Activated CD8-positive, alpha-beta T cell treated with anti-CD3 and anti-CD28 coated beads for 36 hours (primary cell): ENCODE measurements around the gene ERBB2. TPM values are rescaled to one million over a fixed set of nuclear protein-coding genes. Genes with fewer than 3 reads are reported as not detected.

ENCODE experiments used
- ATAC-seq: fragments of 200-7000 bp; cut with Tn5 transposase; one replicate; pipeline ENCODE4 v1.10.0; 2021; ENCODE audit warnings: mild to moderate bottlenecking, moderate library complexity
- CTCF ChIA-PET: fragments of 350-600 bp; sonication (Branson Sonifier 250); formaldehyde crosslinking; loops from one replicate; lab custom pipeline; 2021; ENCODE audit warnings: antibody characterized with exemption; lab: Charles Lee
- POLR2A ChIA-PET: fragments of 350-600 bp; sonication (Branson Sonifier 250); formaldehyde crosslinking; loops from one replicate; lab custom pipeline; 2021; ENCODE audit warnings: antibody characterized with exemption; lab: Charles Lee
- DNase-seq: peaks from one replicate; pipeline ENCODE4 v3.0.0-alpha.2; 2020
- H3K27ac Mint-ChIP-seq: one replicate; pipeline ENCODE4 v1.8.0; 2021; ENCODE audit warnings: mild to moderate bottlenecking, mixed read lengths
- H3K27me3 Mint-ChIP-seq: one replicate; pipeline ENCODE4 v1.8.0; 2021; ENCODE audit warnings: mixed read lengths
- H3K36me3 Mint-ChIP-seq: one replicate; pipeline ENCODE4 v1.8.0; 2021; ENCODE audit warnings: low read depth, mixed read lengths
- H3K4me1 Mint-ChIP-seq: one replicate; pipeline ENCODE4 v1.8.0; 2021; ENCODE audit warnings: low read depth, mixed read lengths
- H3K4me3 Mint-ChIP-seq: one replicate; pipeline ENCODE4 v1.8.0; 2021; ENCODE audit warnings: mild to moderate bottlenecking, moderate library complexity, mixed read lengths
- H3K9me3 Mint-ChIP-seq: one replicate; pipeline ENCODE4 v1.8.0; 2021; ENCODE audit warnings: mixed read lengths
- CTCF ChIP-seq: fragments of 200-600 bp; IDR thresholded peaks from one replicate; pipeline ENCODE4 v1.8.0; 2022; ENCODE audit warnings: antibody characterized with exemption, mild to moderate bottlenecking
- intact Hi-C: fragments of 100-400 bp; cut with micrococcal nuclease; formaldehyde crosslinking; loops from one replicate; pipeline ENCODE4 v1.10.0; 2022
- total RNA-seq, 2 experiments: library from RNA; stranded (reverse); gene quantifications; one replicate each; pipeline ENCODE4 v1.2.3, GENCODE V29; 2021

The ERBB2 gene
- total RNA-seq, 2 experiments from 2014 or later: 5.2 TPM

- no peak overlapping the region for H3K27ac Mint-ChIP-seq
- H3K4me3 Mint-ChIP-seq: no peak overlapping the region
- CTCF ChIA-PET: interaction anchor here (0.8 to 1.5 kb wide), 6 partner anchors 11 to 82 kb away, joined by 3 to 5 read pairs (median 3); partner anchors contain the start of gene PNMT
Measured at GRCh38 chr17:39702901-39703893, 3.3 kb downstream of the ERBB2 start.

GRCh38 chr17:39703913-39704312 is 4.0 kb downstream of the ERBB2 start:
- Mint-ChIP-seq H3K9me3 (no peaks in the 10 kb centered on the region), H3K4me1 (peaks cover 17% of the 10 kb centered on the region), H3K27me3 (peaks cover 25% of the 10 kb centered on the region), H3K27ac (no peak overlapping the region), H3K36me3 (peaks cover under 1% of the 10 kb centered on the region), H3K4me3 (no peak overlapping the region)
- no peak for DNase-seq
- no peak for ATAC-seq
- ChIA-PET CTCF (interaction anchor here (0.8 to 1.5 kb wide), 5 partner anchors 10 to 82 kb away, joined by 3 to 5 read pairs (median 3); partner anchors contain the start of gene PNMT), POLR2A (no interaction called here)
- intact Hi-C loops: no loop called here
- TF ChIP-seq CTCF: no peak

More at GRCh38 chr17:39702901-39703893, 3.3 kb downstream of the ERBB2 start:
- TF ChIP-seq CTCF: no peak
- H3K4me1 Mint-ChIP-seq: peaks cover 17% of the 10 kb centered on the region
- H3K36me3 Mint-ChIP-seq: peaks cover 2% of the 10 kb centered on the region
- POLR2A ChIA-PET: no interaction called here
- peaks cover 27% of the 10 kb centered on the region for H3K27me3 Mint-ChIP-seq
- intact Hi-C loops: no loop called here
- no peaks in the 10 kb centered on the region for H3K9me3 Mint-ChIP-seq
- DNase-seq (peak; percentile 31), ATAC-seq (no peak)

- Mint-ChIP-seq H3K27ac (no peak overlapping the region), H3K4me3 (no peak overlapping the region), H3K9me3 (no peaks in the 10 kb centered on the region), H3K36me3 (no peaks in the 10 kb centered on the region), H3K4me1 (peaks cover 13% of the 10 kb centered on the region), H3K27me3 (peaks cover 16% of the 10 kb centered on the region)
- CTCF ChIA-PET: interaction anchor here (1.2 kb wide), 1 partner anchor 57 kb away, joined by 3 read pairs; no protein-coding TSS in a partner anchor
- intact Hi-C loops: no loop called here
- TF ChIP-seq CTCF: no peak
- POLR2A ChIA-PET: interaction anchor here (0.6 kb wide), 1 partner anchor 16 kb away, joined by 3 read pairs; no protein-coding TSS in a partner anchor
- no peak for ATAC-seq
- no peak for DNase-seq
Measured at GRCh38 chr17:39704821-39705551, 5.1 kb downstream of the ERBB2 start.

GRCh38 chr17:39705786-39706348 is 6.0 kb downstream of the ERBB2 start:
- ChIA-PET CTCF (no interaction called here), POLR2A (no interaction called here)
- Mint-ChIP-seq H3K36me3 (no peaks in the 10 kb centered on the region), H3K4me3 (no peak overlapping the region), H3K9me3 (no peaks in the 10 kb centered on the region), H3K27ac (no peak overlapping the region), H3K27me3 (peaks cover 12% of the 10 kb centered on the region), H3K4me1 (peaks cover 12% of the 10 kb centered on the region)
- intact Hi-C loops: no loop called here
- DNase-seq (no peak), ATAC-seq (no peak)
- TF ChIP-seq CTCF: no peak
